GM21528 (cell line): ENCODE data around the gene CDYL2.

Source experiments
- ATAC-seq: cut with Tn5 transposase; IDR thresholded peaks from one replicate; pipeline ENCODE4 v1.9.1; 2021; ENCODE audit warnings: mild to moderate bottlenecking, moderate library complexity; ENCODE audit not compliant: unreplicated experiment, low FRiP score

Gene CDYL2

DNA sequence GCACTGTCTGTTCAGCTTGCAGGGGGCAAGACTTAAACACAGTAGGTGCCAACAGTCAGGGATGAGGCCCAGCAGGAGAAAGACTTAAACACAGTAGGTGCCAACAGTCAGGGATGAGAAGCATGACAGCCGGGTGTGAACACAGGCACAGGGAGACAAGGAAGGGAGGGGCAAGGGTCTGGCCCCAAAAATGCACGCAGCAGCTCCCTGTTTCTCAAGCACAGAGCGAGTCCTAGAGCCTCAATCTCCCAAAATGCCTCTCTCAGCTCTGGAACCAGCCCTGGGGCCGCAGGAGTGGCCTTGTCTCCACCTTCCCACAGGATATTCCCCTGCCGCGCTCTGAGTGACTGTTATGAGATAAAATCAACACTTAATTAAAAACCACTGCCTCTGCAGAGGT lies 197.2 kb downstream of the CDYL2 start:
- no peak for ATAC-seq

DNA sequence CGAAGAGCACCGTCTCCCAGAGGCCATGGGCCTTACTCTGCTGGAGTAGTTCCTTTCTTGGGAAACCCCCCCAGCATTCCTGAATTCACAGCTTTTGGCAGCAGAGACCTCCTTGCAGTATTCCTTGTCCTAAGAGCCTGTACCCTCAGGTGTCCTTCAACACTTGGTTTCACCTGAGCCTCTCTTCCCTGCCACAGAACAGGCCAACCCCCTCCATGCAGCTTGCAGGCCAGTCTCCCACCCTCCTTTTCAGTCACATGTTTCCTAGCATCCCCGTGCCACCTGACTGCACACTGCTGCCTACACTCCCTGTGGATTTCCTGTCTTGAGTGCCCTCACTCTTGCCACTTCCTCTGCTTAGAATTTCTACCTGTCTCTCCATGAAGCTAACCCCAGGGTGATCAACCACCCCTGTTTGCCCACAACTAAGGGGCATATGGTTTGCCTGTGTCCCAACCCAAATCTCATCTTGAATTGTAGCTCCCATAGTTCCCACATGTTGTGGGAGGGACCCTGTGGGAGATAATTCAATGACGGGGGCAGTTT lies 198.1 kb downstream of the CDYL2 start:
- no peak for ATAC-seq

DNA sequence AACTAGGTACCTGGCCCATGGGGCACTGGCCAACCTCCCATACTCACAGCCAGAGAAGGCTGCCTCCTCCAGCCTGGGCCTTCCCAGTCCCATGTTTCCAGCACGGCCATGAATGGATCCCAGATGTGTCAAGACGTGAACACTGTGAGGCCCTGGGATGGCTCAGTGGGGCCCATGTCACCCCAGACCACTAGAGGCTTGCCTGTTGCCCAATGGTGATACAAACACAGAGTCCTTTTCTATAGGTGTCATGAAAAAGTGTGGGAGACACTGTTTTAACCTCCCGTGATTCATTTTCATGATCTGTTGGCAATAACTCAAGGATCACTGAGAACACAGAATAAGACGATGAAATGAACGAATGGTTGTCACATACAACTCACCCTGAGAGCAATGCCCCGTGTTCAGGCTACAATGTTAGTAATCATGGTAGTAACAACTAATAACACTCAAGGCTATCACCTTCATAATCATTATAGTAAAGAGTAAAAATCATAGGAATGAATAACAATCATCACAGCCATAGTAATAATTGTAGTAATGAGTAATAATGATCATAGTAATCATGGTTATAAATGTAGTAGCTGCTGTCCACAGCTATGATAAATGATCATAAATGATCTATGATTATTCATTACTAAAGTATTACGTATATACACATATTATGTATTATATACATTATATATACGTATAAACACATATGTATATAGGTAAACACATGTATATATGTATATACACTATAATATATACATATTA lies 199.6 kb downstream of the CDYL2 start:
- no peak for ATAC-seq

DNA sequence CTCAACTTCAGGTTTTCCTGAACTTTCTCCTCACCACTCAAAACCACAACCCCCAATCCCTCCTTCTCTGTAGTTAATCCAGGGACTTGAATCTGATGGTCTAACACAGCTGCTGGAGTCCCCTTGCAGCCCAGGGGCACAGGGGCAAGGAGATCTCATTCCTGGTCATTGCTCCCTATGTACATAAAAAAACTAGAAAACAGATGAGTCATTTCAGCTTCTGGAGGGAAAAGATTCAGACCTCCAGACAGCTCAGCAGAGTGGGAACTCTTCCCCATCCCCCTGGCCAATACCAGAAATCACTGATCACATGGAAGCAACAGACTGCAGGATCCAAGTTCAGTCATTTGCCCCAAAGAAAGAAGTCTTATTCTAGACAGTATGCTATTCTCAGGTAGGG lies 201.5 kb downstream of the CDYL2 start:
- ATAC-seq = no peak

DNA sequence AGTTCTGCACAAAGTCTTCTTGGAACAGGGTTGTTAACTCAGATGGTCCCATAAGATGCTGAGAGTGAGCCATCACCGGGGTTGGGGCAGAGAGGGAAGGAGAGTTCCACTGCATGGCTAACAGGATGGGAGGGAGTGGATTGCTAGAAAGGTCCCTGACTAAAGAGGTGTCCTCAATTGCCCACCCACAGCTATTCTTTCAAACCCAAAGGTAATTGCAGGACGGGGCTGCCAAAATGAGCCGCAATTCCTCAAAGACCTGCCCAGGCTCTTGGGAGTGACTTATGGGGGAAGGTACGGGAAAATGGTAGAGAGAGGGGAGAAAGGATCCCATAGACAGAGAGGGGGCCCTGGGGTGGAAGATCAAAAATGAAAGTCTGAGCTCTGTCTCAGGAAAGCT lies 203.2 kb downstream of the CDYL2 start:
- ATAC-seq = no peak

DNA sequence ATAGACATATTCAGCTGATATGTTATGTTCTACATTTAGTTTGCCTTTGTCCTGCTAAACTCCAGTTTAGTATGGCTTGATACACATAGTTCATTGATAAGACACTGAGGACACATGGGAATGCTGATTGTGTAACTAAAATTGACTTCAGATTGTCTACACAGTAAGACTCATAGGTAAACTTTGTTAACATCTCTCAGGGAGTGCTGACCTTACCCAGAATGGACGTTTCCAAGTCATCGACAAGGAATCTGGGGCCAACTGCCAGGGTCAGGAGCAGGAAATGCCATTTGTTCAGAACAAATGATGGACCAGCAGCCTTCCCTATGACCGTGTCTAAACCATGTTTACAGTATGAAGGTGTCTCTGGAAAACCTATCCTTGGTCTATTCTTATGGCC lies 204.9 kb downstream of the CDYL2 start:
- no peak for ATAC-seq

DNA sequence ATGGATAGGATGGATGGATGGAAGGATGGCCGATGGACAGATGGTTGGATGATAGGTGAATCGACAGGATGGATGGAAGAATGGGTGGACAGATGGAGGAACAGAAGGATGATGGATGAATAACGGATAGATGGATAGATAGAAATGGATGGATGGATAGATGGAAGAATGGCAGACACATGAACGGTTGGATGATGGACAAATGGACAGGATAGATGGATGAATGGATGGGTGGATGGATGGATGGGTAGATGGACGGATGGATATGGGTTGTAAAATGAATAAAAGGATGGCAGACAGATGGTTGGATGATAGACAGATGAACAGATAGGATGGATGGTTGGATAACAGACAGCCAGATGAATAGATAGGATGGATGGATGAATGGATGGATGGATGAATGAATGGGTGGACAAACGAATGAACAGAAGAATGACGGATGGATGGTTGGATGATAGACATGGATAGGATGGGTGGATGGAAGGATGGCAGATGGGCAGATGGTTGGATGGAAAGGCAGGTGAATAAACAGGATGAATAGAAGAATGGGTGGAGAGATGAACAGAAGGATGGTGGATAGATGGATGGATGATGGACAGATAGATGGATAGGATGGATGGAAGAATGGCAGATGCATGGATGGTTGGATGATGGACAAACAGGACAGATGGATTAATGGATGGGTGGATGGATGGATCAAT lies 207.7 kb downstream of the CDYL2 start:
- no peak for ATAC-seq

DNA sequence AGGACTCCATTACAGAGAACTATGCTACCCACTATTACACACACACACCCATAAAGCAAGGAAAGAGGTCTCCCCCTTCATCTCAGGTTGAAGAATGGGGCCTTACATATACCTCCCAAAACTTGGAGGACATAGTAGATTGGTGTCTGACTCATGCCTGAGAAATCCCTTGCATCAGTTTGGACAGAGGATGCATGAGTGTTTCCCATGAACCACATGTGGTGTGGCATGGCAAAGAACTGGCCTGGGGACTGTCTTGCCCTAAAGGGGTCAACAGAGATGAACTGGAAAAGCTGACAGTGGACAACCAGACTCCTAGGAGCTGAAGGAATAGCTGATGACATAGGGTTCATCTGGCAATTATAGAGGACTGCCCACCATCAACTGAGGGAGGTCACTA lies 209.6 kb downstream of the CDYL2 start:
- ATAC-seq = no peak

DNA sequence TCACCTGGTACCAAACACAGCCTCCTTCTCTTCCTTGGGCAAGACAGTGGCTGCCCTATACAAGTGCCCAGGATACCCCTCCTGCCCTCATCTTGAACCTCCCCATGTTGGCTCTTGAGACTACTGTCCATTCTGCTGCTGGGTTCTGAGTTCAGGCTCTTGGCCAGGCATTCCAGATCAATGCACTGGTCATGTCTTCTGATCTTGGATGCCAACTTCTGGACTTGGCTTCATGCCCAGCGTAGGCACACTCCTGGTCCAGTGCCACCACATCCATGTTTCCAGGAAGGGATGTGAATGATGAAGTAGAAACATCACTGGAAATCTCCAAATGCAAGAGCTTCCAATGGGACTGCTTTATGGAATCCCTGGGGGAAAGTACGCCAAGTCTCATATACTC lies 212.1 kb downstream of the CDYL2 start:
- ATAC-seq = no peak

DNA sequence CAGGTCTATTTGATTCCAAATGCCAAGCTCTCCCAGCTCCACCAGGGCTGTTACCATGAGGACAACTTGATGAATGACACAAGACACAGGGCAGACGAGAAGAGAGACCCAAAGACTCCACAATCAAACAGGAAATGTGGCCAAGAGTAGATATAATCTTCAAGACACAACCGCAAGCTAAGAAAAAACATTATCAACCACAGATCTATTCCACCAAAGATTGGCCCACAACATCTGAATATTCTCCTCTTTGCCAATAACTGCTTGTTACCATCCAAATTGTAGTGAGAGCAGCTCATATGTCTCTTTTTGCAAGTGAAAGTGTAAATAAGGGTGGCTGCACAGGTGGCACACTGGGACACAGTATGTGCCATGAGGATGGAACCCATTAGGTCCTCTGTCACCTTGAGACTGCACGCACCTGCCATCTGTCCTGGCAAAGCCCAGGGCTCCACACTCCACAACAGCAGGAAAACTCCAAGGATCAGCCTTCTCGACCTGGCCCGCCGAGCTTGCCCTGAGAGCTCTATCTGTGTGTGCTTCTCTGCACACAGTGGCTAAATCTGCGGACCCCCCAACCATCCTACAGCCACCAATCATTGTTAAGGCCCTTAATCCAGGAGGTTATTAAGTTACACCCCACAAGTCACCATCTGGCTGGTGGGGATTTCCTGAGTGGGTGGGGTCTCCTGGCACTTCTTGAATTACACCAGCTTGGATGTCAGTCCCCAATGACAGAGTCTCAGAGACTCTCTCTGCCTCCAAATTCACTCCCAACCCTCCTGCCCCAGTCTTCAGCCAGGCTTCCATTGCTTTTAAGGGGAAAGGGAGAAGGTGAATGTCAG lies 213.1 kb downstream of the CDYL2 start:
- no peak for ATAC-seq

DNA sequence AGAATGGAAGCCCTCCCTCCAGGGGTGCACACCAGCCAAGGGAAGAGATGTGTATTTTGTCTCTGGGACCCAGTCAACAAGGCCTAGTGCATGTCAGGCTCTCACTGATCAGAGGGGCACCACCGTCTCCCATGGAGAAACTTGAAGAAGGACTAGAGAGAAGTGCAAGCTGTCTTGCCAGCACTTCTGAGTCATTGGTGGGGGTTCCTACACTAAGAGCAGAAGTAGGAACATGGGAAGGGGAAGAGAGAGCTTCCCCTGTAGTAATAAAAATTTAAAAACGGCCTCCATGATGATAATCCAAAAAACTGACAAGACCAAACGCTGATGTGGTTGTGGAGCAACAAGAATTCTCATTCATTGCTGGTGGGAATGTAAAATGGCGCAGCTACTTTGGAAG lies 217.3 kb downstream of the CDYL2 start:
- no peak for ATAC-seq

DNA sequence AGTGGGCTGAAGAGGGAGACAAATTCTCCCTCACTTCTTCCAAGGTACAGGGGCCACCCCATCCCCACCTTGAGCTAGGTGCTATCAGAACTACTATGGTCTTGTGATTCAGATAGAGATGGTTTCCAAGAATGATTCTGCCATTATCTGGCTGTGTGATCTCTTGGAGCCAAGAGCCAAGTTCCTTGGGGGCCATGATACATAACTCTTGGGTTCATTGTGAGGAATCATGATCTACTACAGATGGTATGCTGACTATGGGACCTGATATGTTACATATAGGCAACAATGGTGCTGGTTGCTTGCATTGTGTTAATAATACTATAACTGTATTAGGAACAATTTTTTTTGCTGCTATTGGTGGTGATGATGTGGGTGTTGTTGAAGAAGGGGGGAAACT lies 217.9 kb downstream of the CDYL2 start:
- ATAC-seq = no peak

DNA sequence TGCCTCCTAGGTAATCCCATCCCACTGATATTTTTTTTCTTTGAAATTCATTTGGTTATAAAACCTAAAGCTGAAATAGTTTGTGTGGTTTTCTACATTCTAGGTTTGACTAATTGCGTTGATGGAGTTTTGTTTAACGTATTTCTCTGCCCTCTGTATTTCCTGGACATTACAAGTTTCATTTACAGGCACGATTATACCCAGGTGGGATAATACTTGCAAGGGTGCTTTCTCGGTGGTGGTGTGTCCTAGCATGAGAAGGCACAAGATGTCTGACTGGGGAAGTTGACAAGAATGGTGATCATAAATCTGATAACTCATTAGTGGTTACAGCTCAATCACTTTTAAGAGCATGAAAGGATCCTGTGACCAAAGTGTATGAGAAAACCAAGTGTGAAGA lies 218.6 kb downstream of the CDYL2 start:
- ATAC-seq = peak; percentile 54

DNA sequence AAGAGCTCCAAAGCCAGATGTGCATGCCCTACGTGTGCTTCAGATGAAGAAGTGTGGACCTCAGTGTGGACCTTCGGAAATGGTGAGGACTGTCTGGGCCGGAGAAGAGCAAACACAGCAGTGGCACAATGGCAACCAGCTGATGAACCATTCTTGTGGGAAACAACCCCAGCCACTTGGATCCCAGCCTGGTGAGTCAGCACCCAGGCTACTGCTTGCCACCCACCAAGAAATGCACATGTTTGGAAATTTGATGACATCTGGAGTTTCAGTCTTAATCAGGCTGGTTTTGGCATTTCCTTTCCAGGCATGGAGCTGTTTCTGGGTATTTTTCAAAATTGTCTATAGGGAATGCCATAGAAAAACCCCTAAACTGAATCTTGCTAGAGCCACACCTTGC lies 220.9 kb downstream of the CDYL2 start:
- ATAC-seq = no peak

DNA sequence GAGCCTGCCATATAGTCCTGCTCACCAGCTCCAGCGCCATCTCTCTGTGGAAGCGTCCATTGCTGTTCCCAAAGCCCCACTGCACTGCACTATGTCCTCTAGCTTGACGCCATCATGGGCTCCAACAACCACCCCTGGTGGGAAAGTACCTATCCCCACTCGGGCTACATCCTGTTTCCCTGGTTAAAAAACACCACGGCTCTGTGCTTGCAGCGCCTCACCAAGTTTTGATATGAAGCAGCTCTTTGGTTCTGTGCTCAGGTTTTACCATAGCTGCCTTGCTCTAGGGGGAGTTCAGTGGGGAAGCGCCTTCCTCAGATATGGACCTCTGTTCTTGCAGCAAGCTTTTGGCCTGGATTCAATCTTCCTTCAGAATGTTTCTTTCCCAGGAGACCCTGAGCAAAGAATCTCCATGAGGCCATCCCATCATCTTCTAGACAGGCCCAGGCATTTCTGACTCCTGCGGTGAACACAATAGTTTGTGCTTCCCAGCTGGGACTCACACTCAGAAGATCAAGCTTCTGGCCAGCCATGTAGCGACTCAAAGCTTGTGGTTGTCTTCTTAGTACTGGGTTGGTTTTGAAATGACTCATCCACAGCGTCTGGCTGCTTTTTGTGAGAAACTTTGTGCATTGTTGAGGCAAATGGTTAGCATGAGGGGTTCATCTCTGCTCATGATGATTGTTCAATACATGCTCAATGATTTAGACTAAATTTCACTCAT lies 224.1 kb downstream of the CDYL2 start:
- ATAC-seq = peak; percentile 89

DNA sequence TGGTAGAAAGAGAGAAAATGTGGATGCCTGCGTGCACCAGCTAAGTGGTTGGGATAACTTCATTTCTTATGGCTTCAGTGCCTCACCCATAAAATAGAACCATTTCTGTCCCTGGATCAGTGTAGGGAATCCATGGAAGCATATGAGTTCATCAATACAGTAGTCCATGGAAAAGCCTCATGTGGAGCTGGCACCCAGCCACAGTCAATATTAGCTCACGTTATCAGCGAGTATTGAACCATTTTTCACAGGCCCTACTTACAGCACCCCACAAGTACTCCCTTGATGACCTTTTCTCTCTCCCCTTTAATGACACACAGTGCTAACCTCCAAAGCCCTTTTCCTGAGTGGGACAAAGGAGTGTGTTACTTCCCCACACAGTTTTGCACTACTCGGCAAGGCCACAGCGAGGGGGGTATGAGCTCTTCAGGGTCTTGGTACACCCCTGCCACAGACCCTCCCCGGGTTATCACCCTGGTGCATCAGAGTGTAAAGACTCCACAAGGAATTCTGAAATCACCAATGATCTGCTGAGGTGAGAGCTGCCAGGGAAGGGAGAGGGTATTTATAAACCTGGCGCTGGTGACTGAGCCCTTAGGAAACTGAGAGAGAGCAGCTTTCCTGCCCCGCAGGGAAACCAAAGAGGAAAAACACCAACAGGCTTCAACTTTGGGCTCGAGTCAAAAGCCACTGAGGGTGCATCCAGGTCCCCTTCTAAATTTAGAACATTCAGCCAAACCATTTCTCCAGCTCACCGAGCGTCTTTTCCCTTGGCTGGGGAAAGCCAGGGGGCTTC lies 226.7 kb downstream of the CDYL2 start:
- ATAC-seq = no peak

DNA sequence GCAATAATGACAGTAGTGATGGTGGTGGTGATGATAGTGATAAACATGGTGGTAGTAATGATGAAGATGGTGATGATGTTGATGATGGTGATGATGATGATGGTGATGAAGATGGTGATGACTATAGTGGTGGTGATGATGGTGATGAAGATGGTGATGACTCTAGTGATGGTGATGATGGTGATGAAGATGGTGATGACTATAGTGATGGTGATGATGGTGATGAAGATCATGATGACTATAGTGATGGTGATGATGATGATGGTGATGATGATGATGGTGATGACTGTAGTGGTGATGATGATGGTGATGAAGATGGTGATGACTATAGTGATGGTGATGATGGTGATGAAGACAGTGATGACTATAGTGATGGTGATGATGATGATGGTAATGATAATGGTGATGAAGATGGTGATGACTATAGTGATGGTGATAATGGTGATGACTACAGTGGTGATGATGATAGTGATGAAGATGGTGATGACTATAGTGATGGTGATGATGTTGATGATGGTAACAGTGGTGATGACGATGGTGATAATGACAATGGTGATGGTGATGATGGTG lies 228.0 kb downstream of the CDYL2 start:
- ATAC-seq = no peak

DNA sequence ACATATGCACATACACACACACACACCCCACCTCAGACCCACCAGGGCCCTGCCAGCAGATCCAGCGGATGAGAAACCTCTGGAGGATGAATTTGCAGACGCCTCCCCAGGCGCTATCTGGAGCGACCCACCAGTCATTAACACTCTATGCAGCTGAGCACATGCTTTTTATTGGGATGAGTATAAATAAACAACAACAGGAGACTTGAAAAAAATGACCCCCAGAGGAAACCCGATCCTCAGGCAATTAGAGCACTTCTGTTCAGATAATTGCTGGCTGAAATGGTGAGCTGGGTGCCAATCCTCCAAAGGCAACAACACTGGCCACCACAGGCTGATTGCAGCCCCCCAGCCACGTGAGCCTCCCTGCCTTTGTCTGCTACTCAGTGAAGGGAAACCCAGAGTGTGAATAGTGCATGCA lies 230.7 kb downstream of the CDYL2 start:
- ATAC-seq = no peak

DNA sequence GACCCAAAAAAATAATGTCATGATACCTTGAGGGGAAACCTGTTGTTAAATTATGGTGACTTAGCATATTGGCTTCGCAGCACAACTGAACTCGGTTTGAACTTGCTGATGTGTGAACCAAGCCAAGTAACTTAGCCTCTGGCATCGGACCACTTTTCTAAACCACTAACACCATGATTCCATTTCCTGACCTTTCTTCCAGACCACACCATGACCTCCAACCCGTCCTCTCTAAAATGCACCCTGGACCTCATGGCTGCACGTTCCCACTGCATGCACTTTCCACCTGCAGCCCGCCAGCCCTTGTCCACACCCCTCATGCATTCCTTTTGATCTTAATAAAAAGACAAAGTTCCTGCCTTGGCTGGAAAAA lies 234.3 kb downstream of the CDYL2 start:
- ATAC-seq = no peak
